NB4 (cell line): Measurements from ENCODE around the gene GCSAM.
A peak's percentile ranks its signal among the peaks of the same experiment; 100 is the strongest.

Source experiments
- DNase-seq: peaks from one replicate; pipeline ENCODE4 v3.0.0; 2010; ENCODE audit warnings: low read depth
- H3K4me3 ChIP-seq: one replicate; pipeline ENCODE4 v1.5.1; 2011; ENCODE audit warnings: mild to moderate bottlenecking, low read depth, low read length, moderate library complexity
- MAX ChIP-seq: IDR thresholded peaks from 2 replicates; pipeline ENCODE4 v1.6.1; 2011; ENCODE audit warnings: low read depth, low read length
- MYC ChIP-seq: IDR thresholded peaks from 2 replicates; pipeline ENCODE4 v1.6.1; 2011; ENCODE audit warnings: low read depth, low read length
- POLR2A ChIP-seq: IDR thresholded peaks from 2 replicates; pipeline ENCODE4 v1.6.1; 2011; ENCODE audit warnings: mild to moderate bottlenecking; ENCODE audit not compliant: insufficient read length; ENCODE audit errors: extremely low read depth
- TF ChIP-seq, protein P1 (sequence below): IDR thresholded peaks from one replicate; pipeline ENCODE4 v1.5.1; 2012; ENCODE audit warnings: low read depth, low read length

Gene GCSAM

DNA sequence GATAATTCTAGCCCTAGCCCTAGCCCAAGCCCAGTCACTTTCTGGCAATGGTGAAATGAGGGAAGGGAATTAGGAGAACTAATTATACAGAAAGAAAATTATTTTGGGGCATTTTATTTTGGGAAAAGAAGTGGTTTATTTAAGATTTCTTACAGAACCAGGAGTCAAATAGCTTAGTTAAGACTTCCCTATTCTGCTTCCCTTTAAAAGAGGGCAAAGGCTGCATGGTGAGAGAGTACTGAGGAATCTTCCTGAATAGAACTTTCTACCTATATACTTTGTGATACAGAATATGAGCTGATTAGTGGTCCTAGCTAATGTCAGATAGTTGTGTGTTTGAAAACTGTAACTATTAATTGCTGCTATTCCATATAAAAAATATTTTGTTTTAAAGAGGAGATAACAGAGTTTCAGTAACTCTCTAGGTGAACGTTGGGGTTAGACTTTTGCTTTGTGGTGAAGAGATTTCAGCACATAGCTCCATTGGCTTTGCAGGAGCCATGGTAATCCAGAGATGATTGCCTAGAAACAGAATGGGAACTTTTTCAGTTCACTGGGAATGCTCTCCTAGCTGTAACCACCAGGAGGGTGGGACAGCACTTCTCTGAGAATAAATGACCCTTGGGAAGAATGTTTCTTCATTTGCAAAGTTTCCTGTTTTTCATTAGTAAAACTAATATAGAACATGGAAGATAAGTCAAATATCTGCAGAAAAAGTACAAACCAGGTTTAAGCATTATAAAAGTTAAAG, 5.3 kb upstream of the GCSAM start:
- no peak for DNase-seq
- H3K4me3 ChIP-seq: no peak overlapping the region
- TF ChIP-seq MAX: no peak

DNA sequence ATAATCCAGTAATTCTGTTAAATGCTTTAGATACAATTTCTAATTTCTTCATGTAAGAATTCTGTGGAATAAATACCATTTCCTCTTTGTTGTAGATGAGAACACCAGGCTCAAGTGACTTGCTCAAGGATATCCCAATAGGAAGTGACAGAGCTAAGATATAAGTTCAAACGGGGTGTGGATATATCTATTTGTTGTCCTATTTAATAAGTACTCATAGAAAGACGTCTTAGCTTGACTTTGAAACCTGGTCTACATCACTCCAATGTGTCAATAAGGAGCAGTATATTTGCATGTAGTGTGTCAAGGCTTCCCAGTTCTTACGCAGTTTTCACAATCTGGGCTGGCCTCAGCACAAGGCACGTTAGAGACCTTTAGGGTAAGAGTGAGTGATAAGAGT, 4.7 kb upstream of the GCSAM start:
- no peak for TF ChIP-seq POLR2A
- TF ChIP-seq, protein P1, sequence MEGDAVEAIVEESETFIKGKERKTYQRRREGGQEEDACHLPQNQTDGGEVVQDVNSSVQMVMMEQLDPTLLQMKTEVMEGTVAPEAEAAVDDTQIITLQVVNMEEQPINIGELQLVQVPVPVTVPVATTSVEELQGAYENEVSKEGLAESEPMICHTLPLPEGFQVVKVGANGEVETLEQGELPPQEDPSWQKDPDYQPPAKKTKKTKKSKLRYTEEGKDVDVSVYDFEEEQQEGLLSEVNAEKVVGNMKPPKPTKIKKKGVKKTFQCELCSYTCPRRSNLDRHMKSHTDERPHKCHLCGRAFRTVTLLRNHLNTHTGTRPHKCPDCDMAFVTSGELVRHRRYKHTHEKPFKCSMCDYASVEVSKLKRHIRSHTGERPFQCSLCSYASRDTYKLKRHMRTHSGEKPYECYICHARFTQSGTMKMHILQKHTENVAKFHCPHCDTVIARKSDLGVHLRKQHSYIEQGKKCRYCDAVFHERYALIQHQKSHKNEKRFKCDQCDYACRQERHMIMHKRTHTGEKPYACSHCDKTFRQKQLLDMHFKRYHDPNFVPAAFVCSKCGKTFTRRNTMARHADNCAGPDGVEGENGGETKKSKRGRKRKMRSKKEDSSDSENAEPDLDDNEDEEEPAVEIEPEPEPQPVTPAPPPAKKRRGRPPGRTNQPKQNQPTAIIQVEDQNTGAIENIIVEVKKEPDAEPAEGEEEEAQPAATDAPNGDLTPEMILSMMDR: no peak
- no peak overlapping the region for H3K4me3 ChIP-seq
- no peak for DNase-seq

DNA sequence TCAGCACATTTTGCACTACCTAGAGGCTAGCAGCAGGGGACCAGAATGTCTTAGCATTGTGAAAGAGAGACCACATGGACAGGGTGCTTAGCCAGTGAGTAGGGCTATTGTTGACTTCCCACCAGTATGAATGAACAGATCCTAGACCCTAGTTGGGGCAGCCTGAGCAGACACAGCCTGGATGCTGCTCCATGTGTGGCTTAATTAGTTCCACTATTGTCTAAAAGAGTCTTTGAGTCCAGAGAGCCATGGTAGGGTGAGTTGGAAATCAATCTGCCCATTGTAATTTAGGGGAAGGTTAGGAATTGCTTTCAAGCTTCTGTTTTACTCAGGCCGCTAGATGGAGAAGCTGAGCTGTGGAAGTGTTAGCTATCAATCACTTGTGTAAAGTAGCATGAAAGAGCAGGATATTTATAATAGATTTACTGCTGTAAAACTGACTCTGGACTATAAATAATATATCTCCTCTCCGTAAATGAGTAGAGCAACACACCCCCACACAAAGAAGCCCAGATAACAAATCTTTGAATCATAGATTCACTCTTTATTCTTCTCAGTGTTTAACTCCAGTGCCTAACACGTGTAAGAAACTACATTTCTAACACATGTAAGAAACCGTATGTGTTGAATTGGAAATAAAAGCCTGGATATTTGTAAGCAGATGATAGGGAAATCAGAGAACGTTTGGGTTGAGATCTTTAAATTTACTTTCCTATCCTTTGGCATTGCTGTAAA, 4.1 kb upstream of the GCSAM start:
- peak; percentile 50 for DNase-seq
- TF ChIP-seq, protein P1: peak; percentile 40
- no peak for TF ChIP-seq POLR2A
- no peak overlapping the region for H3K4me3 ChIP-seq

GRCh38 chr3:112136046-112136445, 3.0 kb upstream of the GCSAM start:
- DNase-seq: no peak
- H3K4me3 ChIP-seq: no peak overlapping the region
- TF ChIP-seq MYC: no peak
- no peak for TF ChIP-seq MAX
- TF ChIP-seq, protein P1: no peak
- TF ChIP-seq POLR2A: no peak

DNA sequence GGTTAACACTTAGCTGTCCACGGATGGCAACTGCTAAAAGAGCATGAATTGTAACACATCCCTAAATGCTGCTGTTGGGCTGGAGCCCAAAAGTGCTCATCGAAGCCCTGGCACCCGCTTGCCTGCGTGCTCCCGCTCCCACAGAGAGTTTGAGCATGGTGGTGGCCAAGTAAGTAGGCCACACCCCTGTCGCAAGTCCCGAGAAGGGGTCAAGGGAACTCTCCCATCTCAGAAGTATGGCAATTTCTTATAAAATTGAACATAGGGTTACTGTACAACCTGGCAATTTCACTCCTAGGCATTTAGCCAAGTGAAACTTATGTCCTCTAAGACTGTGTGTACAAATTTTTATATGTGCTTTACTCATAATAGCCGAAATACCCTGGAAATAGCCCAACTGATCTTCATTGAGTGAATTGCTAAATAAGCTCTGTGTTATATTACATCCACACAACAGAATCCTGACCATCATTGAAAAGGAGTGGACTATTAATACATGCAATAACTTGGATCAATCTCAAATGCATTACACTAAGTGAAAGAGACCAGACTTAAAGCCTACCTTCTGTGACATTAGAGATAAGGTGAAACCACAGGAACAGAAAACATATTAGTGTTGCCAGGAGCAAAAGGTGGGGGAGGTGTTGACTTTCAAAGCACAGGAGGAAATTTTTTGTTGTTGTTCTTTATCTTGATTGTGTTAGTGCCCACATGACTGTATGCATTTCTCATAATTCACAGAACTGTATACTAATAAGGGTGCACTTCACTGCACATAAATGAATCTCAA, 1.5 kb upstream of the GCSAM start:
- no peak for TF ChIP-seq MYC
- TF ChIP-seq MAX: no peak
- no peak for TF ChIP-seq POLR2A
- TF ChIP-seq, protein P1: no peak
- H3K4me3 ChIP-seq: no peak overlapping the region
- DNase-seq: no peak

DNA sequence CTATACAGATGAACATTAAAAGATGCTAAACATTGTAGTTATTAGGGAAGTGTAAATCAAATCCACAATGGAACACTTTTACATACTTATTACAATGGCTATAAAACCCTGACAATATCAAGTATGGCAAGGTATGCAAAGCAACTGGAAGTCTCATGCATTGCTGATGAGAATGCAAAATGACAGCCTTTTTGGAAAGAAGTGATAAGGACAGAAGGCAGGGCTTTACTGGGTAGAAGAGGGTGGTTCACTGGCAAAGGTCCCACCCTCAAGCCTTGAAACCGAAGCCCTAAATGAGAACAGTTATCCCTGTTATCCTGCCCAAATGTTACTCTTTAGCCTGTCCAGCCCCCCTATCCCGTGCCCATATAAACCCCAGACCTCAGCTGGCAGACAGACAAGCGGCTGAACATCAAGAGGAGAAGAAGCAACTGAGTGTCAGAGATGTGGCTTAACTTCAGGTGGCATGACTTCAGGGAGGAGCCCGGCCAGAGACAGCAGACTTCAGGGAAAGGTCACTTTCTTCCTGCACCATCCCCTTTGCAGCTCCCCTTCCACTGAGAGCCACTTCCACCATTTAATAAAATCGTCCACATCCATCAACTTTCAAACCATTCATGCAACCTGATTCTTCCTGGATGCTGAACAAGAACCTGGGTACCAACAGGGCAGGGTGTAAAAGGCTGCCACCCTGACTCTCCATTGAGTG, 732 bp upstream of the GCSAM start:
- no peak for DNase-seq
- no peak overlapping the region for H3K4me3 ChIP-seq

More for the DNA sequence above, 732 bp upstream of the GCSAM start:
- TF ChIP-seq, protein P1: no peak
- no peak for TF ChIP-seq MAX
- TF ChIP-seq MYC: no peak
- TF ChIP-seq POLR2A: no peak
